Loucy (cell line): ENCODE results near the gene DNAJB8.

Source experiments
- H2AFZ ChIP-seq: fragments of 200-600 bp; sonication (generic); 2 replicates; pipeline ENCODE4 v1.6.0; 2016; ENCODE audit warnings: antibody characterized with exemption, mild to moderate bottlenecking, low read length, moderate library complexity
- H3F3A ChIP-seq: fragments of 200-600 bp; 2 replicates; pipeline ENCODE4 v1.6.0; 2016; ENCODE audit warnings: antibody characterized with exemption, low read depth, mild to moderate bottlenecking
- H3K27me3 ChIP-seq: fragments of 200-600 bp; sonication (generic); 2 replicates; pipeline ENCODE4 v1.6.1; 2014; ENCODE audit warnings: low read length, mild to moderate bottlenecking; ENCODE audit not compliant: insufficient read depth, poor library complexity, severe bottlenecking
- H3K36me3 ChIP-seq: fragments of 200-600 bp; sonication (generic); 2 replicates; pipeline ENCODE4 v1.6.1; 2016; ENCODE audit warnings: low read length; ENCODE audit not compliant: insufficient read depth
- H3K4me1 ChIP-seq: fragments of 200-600 bp; sonication (generic); 2 replicates; pipeline ENCODE4 v1.5.1; 2014; ENCODE audit warnings: low read length, mild to moderate bottlenecking; ENCODE audit not compliant: insufficient read depth, poor library complexity, severe bottlenecking
- H3K4me2 ChIP-seq: fragments of 200-600 bp; sonication (generic); 2 replicates; pipeline ENCODE4 v1.6.0; 2014; ENCODE audit warnings: antibody characterized with exemption, low read length, low read depth, mild to moderate bottlenecking; ENCODE audit not compliant: poor library complexity, severe bottlenecking
- H3K4me3 ChIP-seq: fragments of 200-600 bp; sonication (generic); 2 replicates; pipeline ENCODE4 v1.5.1; 2014; ENCODE audit warnings: low read length, mild to moderate bottlenecking, mixed read lengths; ENCODE audit not compliant: poor library complexity, severe bottlenecking
- H3K79me2 ChIP-seq: fragments of 200-600 bp; sonication (generic); 2 replicates; pipeline ENCODE4 v1.6.1; 2014; ENCODE audit warnings: low read length; ENCODE audit not compliant: insufficient read depth
- H3K9ac ChIP-seq: fragments of 200-600 bp; sonication (generic); 2 replicates; pipeline ENCODE4 v1.6.0; 2014; ENCODE audit warnings: mild to moderate bottlenecking, low read depth, low read length, moderate library complexity; ENCODE audit not compliant: poor library complexity, severe bottlenecking
- H3K9me2 ChIP-seq: fragments of 200-600 bp; sonication (generic); replicated peaks from 2 replicates; pipeline ENCODE4 v1.6.1; 2016; ENCODE audit warnings: low read depth, low read length, mixed read lengths
- H3K9me3 ChIP-seq: fragments of 200-600 bp; sonication (generic); 2 replicates; pipeline ENCODE4 v1.6.1; 2014; ENCODE audit warnings: mild to moderate bottlenecking, antibody characterized with exemption, low read length, low read depth; ENCODE audit not compliant: insufficient read depth
- H4K20me1 ChIP-seq: fragments of 200-600 bp; sonication (generic); 2 replicates; pipeline ENCODE4 v1.6.0; 2014; ENCODE audit warnings: antibody characterized with exemption, low read length, mild to moderate bottlenecking; ENCODE audit not compliant: insufficient read depth, poor library complexity, severe bottlenecking
- CTCF ChIP-seq: fragments of 200-600 bp; sonication (generic); conservative IDR thresholded peaks from 2 replicates; pipeline ENCODE4 v1.5.1; 2014; ENCODE audit warnings: mild to moderate bottlenecking, antibody characterized with exemption, low read length
- EZH2phosphoT487 ChIP-seq: fragments of 200-600 bp; IDR thresholded peaks from 2 replicates; pipeline ENCODE4 v1.6.1; 2018; ENCODE audit warnings: antibody characterized with exemption, mild to moderate bottlenecking, moderate library complexity, borderline replicate concordance

Gene DNAJB8

GRCh38 chr3:128427175-128427857 is 39.4 kb downstream of the DNAJB8 start:
- H3K4me3 ChIP-seq, result no peak overlapping the region
- H3K27me3 ChIP-seq, result no peaks in the 10 kb centered on the region
- H3K36me3 ChIP-seq, result no peaks in the 10 kb centered on the region
- no peak overlapping the region for H3K9ac ChIP-seq
- H3K9me2 ChIP-seq, result no peaks in the 10 kb centered on the region
- H3F3A ChIP-seq, result no peaks in the 10 kb centered on the region
- TF ChIP-seq EZH2phosphoT487, result no peak
- no peak for TF ChIP-seq CTCF
- H2AFZ ChIP-seq, result no peak overlapping the region
- H3K4me2 ChIP-seq, result no peak overlapping the region
- H4K20me1 ChIP-seq, result no peaks in the 10 kb centered on the region
- no peaks in the 10 kb centered on the region for H3K9me3 ChIP-seq
- no peaks in the 10 kb centered on the region for H3K79me2 ChIP-seq
- peaks cover 9% of the 10 kb centered on the region for H3K4me1 ChIP-seq

- Histone ChIP-seq H4K20me1 (no peaks in the 10 kb centered on the region), H3K4me3 (peak overlapping the region; percentile 16), H3K9me2 (no peaks in the 10 kb centered on the region), H3K9me3 (no peaks in the 10 kb centered on the region), H2AFZ (no peak overlapping the region; the same call in none of the 2 replicates), H3K27me3 (no peaks in the 10 kb centered on the region), H3K79me2 (no peaks in the 10 kb centered on the region), H3K4me2 (peak overlapping the region; percentile 41), H3K9ac (no peak overlapping the region), H3K36me3 (no peaks in the 10 kb centered on the region), H3K4me1 (peaks cover 9% of the 10 kb centered on the region), H3F3A (no peaks in the 10 kb centered on the region)
- TF ChIP-seq EZH2phosphoT487, result no peak
- TF ChIP-seq CTCF, result peak; percentile 73
These were observed 40.4 kb downstream of the DNAJB8 start for GRCh38 chr3:128426128-128426921.

- no peak overlapping the region for H2AFZ ChIP-seq
- no peaks in the 10 kb centered on the region for H3K27me3 ChIP-seq
- H3F3A ChIP-seq, result no peaks in the 10 kb centered on the region
- H3K79me2 ChIP-seq, result no peaks in the 10 kb centered on the region
- no peaks in the 10 kb centered on the region for H4K20me1 ChIP-seq
- no peak for TF ChIP-seq EZH2phosphoT487
- TF ChIP-seq CTCF, result no peak
- H3K36me3 ChIP-seq, result no peaks in the 10 kb centered on the region
- peaks cover 9% of the 10 kb centered on the region for H3K4me1 ChIP-seq
- no peaks in the 10 kb centered on the region for H3K9me3 ChIP-seq
- H3K4me2 ChIP-seq, result no peak overlapping the region
- no peaks in the 10 kb centered on the region for H3K9me2 ChIP-seq
- H3K9ac ChIP-seq, result no peak overlapping the region
- no peak overlapping the region for H3K4me3 ChIP-seq
These were observed 40.9 kb downstream of the DNAJB8 start for GRCh38 chr3:128425846-128426127.
